Nucleus accumbens (tissue), 56 donors: ENCODE data around the gene CHRNA3.
"Not testable (repeated sequence)": the region's sequence is repeated elsewhere in the genome, so short reads cannot be mapped to it uniquely, and the experiment has no call there.

Experiments used
- DNase-seq, 56 donors: peaks; one replicate each; lab custom pipeline; 2025; lab: John Stamatoyannopoulos, UW

CHRNA3 gene

DNA sequence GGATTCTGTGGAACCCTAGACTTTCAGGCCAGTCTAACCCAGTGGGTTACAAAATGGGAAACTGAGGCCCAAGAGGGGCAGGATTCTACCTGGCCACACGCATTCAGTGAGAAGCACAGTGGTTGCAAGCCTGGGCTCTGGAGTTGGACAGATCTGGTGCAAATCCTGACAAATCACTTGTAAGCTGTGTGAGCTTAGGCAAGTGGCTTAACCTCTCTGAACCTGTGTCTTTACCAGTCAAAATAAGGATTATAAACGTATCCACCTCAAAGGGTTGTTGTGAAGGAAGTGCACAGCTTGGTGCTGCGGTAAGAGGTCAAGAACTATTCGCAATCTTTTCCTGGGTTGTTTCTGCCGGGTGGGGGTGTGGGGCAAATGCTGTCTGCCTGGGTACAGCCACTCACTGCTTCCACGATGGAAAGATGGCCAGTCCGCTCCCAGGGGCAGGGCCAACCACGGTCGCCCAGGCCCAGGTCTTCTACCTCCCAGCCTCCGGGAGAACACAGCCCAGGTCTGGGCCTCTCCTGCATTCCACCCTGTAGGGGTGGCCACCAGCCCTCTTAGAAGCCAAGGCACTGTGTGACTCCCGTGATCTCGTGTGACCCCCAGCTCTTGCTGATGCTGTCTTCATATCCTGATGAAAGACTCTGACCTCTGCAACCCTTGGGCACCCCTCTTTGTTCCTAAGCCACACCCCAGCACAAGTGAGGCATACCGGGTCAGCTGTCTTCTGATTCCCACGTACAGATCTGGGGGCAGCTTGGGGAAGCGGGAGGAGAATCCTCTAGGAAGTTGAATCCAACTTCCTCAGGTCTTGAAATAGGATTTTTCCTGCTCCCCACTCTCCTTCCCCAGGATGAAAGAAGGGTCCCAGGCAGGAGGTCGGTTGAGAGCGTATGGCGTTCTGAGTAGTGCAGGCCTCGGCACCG, 1.5 kb downstream of the CHRNA3 start:
- DNase-seq: no peak

DNA sequence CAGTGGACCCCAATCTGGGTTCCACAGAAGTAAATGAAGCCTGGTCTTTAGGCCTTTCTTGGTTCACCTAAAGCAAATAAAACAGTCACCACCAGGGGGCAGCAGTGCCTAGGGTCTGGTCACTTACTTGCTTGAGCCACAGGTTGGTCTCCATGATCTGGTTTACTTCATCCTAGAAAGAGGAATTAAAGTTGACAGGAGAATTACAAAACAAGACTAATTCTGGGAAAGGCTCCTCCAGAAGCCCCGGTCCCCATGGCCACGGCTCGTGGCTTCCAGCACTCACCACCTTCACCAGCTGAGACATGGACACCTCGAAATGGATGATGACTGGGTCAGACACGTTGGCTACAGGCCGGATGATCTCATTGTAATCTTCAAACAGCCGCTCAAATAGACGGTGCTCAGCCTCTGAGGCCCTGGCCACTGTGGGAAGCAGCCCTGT, 2.3 kb downstream of the CHRNA3 start:
- DNase-seq: peak in 51 of 56 donors; percentile 8 to 93 (median 60)

DNA sequence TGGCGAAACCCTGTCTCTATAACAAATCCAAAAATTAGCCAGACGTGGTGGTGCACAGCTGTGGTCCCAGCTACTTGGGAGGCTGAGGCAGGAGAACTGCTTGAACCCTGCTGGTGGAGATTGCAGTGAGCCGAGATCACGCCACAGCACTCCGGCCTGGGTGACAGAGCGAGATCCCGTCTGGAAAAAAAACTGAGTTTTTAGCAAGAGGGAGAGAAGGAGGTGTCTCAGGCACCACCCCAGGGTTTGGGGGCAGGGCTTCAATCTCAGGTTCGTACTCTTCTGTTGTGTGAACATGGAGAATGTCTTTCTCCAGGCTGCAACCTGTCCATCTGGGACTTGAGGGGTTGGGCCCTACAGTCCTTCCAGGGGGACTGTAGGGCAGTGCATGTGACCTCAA, 2.7 kb downstream of the CHRNA3 start:
- no peak for DNase-seq

DNA sequence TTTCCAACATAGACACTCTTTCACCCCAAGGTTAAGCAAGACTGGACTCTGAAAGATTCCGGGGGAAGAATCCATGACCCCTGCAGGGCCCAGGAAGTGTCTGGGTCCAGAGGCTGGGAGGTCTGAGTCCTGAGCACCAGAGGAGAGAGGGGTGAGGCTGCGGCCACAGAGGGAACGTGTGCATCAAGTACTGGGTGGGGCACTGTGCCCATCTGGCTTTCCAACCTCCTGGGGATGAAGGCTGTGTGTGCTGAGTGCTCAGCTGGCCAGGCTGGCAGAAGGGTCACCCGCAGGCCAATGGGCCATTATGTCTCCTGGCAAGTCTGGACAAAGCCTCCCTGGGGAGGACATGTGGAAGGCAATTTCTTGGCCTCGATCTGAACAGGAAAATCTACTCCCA, 3.3 kb downstream of the CHRNA3 start:
- no peak for DNase-seq

DNA sequence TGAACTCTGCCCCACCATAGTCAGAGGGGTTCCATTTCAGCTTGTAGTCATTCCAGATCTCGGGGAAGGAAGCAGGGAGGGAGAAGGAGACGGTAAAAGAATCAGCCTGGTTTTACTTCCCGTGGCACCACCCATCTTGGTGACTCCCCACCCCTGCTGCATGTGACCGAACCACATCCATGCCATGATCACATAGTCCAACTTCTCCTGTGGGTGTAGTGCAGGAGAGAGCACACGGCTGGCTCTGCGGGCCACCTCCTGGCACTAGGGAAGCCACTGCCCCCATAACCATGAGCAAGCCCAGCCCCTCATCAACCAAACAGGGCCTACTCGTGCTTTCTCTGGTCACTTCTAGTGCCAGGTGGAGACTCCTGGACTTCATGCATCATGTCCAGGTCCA, 3.7 kb downstream of the CHRNA3 start:
- DNase-seq: no peak

DNA sequence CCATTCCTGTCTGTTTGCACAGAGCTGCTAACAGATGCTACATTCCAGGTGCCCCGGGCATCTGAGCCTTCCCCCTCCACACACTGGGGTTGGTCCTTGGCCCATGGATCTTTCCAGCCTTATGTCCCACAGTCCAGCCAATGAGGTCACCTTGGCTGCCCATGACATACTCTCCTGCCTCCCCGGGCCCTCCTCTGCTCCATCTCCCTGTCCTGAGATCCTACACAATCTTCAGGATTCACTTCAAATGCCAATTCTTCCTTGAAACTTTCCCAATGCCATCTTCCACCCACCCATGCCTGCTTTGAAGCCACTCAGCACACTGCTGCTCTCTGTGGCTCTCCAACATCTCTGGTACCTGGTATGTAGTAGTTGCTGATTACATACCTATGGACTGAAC, 4.3 kb downstream of the CHRNA3 start:
- DNase-seq: no peak

DNA sequence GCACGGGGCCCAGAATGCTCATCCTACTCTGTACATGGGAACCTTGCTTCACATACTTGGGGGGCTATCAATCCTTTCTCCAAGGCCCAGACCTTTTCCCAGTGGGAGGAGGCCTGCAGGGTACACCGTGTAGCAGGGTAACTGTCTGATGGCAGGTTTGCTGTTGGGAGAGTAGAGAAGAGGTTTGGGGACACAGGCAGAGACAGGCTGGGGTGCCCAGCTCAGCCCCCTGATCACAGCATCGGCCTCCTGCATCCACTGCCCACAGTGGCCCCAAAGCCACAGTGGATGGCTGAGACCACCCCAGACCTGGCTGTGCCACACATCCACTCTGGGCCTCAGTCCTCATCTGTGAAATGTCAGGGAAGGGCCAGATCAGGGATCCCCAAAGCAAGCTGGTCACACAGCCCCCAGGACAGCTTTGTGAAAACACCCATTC, 5.6 kb downstream of the CHRNA3 start:
- no peak for DNase-seq

DNA sequence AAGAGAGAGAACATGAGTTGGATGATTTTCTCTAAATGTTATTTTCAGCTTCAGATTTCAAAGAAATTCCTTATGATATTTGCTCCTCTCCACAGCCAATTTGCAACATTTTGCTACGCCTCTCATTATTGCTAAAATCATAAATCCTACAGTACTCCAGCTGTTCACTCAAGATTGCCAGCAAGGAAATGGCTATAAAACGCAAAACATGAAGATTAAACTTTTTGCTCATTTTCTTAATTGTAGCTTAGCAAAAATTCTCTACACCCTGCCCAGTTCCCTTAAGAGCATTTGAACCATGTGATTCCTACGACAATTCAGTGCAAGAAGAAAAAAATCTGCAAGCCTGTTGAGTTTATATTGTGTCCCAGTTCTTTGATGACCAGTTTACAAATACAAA, 6.8 kb downstream of the CHRNA3 start:
- no peak for DNase-seq

DNA sequence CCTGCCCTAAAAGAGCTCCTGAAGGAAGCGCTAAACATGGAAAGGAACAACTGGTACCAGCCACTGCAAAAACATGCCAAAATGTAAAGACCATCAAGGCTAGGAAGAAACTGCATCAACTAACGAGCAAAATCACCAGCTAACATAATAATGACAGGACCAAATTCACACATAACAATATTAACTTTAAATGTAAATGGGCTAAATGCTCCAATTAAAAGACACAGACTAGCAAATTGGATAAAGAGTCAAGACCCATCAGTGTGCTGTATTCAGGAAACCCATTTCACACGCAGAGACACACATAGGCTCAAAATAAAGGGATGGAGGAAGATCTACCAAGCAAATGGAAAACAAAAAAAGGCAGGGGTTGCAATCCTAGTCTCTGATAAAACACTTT, 11.2 kb downstream of the CHRNA3 start:
- DNase-seq: not testable (repeated sequence)

DNA sequence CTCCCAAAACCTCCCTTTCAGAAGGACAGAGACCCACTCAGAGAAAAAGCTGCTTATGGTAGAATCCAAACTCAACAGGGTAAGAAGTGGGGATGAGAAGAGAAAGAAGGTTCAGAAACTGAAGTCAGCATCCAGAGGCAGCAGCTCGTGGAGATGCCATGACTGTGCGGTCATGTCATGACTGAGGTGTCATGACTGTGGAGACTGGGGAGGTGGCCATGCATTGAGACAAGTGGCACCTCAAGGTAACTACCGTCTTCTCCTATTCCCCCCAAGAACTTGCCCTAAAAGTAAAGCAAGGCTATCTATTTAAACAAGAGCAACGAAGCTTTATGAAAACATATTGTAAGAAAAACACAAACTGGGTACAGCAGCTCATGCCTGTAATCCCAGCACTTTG, 15.1 kb downstream of the CHRNA3 start:
- no peak for DNase-seq

DNA sequence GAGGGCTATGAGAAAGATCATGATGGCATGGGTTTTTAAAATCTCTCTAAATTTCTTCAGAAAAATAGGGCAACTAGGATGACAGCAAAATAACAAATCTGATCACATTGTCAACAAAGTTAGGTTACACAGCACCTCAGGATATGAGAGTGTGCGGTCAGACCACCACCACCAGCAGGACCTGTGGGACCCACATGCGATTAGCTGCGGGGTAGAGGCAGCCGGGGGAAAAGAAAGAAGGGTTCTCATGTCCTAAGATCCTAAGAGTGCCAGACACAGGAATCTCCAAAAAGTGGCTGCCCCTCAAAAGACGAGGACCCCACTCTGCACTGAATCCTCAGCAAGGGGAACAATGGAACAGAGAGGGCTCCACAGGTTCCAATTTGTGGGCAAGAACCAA, 15.6 kb downstream of the CHRNA3 start:
- DNase-seq: no peak

DNA sequence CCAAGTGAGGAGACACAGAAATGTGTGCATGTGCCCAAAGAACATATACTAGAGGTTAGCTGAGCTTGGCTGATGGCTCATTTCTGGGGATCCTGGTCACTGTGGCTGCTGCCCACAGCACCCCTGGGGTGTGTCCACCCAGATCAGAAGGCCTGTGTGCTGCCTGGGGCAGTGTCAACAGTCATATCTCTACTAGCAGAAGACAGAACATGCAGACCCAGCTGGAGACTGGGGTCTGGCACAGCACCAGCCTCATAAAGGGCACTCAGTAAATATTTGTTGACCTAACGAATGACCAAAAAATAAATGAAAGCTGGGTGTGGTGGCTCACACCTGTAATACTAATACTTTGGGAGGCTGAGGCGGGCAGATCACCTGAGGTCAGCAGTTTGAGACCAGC, 16.4 kb downstream of the CHRNA3 start:
- no peak for DNase-seq

DNA sequence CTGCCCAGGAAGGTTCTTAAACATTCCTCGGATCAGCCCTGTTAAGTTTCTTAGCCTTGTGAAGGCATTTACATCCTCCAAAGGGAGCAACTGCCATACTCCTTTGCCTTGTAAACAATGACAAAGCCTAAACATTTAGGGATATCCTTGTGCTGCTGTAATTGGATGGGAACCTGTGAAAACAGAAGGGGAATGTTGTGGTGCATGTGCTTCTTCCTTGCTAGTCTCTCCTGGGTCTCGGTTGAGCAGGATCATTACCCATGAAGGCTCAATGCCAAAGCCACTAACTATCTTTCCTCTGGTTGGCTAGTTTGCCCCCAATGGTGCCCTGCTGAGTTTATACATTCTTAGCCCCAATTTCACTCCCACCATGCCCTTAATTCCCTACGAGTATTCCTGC, 17.3 kb downstream of the CHRNA3 start:
- DNase-seq: no peak

DNA sequence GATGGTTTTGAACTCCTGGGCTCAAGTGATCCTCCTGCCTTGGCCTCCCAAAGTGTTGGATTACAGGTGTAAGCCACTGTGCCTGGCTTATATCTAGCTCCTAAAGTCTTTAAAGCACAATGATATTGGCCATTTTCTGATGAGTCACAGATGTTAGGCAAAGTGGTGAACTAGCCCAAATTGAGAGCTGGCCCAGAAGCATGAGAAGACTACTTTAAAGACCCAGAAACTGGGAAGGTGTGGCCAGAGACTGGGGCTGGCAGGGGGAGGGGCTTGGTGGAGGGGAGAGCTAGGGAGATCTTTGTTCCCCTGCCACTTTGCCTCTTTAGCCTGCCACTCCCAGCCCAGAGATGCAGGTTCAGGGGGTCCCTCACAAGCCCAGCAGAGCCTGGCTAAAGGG, 21.6 kb downstream of the CHRNA3 start:
- DNase-seq: no peak

DNA sequence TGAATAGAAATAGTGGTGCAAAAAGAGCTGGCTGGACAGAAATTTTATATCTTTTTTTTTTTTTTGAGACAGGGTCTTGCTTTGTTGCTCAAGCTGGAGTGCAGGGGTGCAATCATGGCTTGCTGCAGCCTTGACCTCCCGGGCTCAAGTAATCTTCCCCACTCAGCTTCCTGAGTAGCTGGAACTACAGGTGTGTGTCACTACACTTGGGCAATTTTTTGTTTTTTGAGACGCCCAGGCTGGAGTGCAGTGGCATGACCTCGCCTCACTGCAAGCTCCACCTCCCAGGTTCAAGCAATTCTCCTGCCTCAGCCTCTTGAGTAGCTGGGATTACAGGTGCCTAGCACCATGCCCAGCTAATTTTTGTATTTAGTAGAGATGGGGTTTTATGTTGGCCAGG, 22.4 kb downstream of the CHRNA3 start:
- DNase-seq: no peak

DNA sequence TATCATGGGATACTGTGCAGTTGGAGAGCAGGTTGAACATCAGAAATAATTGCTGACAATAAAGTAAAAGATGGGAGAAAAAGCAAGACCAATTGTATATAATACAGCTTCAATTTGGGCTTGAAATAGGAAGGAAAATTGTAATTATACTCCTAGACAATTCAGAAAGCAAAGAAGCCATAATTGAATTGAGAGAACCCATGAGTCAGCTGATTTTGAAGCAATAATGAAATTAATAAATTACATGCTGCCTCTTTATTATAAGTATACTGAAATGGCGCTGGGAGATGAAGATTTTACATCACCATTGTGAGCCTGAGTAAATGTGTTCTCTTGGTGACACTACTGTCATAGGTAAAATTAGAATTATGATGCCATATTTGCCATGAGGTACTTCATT, 23.2 kb downstream of the CHRNA3 start:
- DNase-seq: no peak

DNA sequence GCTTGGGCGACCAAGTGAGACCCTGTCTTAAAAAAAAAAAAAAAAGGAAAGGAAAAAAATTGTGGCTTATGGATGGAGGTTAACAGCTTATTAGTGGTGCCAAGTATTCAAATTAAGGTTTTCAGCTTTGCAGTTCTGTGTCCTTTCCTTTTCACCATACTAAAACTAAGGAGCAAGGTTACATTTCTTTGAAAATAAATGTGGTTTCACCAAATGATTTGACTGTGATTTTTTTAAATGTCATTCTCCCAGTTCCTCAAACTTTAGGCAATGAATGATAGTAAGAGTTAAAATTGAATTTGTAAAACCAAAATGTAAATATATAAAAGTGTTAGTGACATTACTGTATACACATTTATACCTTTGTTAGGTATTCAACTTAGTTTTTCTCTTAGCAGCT, 45.9 kb downstream of the CHRNA3 start:
- no peak for DNase-seq

DNA sequence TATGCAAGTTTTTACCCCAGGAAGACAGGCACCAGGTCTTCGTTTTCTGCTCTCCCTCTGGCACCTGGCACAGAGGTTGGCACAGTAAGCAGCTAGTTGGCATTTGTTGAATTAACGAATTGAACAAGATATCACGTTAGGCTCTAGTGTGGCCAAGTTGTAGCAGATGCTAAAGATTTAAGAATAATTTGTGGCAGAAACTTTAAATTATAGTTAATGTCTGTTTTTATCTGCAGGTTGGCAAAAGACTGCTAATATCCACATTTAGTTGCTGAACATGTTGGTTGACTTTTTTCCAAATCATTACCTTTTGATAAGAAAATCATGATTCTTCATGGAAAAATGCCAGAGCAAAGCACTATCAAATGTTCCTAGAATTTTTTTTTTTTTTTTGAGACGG, 47.4 kb downstream of the CHRNA3 start:
- no peak for DNase-seq

DNA sequence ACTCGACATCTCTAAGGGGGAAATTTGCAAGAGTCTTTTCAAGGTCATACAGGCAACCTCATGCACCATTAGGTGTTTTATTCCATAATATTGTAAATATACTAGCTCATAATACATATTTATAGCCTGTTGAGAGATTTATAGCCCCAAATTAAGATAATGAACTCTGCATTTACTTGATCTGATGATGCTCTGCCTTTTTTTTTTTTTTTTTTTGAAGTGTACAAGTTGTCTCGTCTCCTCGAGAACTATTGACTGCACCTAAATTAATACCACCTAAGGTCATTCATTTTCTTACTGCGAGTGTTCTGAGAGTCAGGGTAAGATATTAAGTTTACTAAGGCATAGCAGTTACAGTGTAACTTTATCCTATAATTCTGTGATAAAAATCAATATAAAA, 49.4 kb downstream of the CHRNA3 start:
- DNase-seq: no peak

DNA sequence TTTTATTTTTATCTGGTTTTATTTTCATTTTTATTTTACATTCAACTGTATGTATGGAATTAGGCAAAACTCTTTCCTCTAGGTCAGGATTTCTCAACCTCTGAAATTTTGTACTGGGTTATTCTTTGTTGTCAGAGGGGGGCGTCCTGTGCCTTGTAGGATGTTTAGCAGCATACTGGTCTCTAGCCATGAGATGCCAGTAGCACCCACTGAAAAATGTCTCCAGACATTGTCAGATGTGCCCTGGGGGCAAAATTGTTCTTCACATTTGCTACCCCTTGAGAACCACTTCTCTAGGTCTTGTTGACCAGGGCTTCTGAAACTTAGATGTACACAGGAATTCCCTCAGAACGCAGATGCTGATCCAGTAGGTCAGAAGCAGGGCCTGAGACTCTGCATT, 50.1 kb downstream of the CHRNA3 start:
- no peak for DNase-seq

DNA sequence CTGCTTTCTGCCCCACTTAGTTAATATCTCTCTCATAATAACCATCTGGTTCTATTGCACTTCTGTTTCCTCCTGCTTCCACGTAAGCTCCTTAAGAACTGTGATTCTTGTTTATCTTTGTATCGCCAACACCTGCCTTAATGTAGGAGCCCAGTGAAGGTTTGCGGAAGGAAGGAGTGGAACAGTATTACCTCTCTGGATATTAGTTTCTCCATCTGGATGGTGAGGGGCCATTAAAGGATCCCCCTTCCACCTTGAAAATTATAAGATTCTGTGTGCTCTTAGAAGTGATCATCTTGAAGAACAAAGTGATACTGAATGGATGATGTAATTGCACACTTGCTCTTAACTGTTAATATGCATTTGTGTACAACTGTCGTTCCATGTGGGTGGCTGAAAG, 53.3 kb downstream of the CHRNA3 start:
- no peak for DNase-seq

DNA sequence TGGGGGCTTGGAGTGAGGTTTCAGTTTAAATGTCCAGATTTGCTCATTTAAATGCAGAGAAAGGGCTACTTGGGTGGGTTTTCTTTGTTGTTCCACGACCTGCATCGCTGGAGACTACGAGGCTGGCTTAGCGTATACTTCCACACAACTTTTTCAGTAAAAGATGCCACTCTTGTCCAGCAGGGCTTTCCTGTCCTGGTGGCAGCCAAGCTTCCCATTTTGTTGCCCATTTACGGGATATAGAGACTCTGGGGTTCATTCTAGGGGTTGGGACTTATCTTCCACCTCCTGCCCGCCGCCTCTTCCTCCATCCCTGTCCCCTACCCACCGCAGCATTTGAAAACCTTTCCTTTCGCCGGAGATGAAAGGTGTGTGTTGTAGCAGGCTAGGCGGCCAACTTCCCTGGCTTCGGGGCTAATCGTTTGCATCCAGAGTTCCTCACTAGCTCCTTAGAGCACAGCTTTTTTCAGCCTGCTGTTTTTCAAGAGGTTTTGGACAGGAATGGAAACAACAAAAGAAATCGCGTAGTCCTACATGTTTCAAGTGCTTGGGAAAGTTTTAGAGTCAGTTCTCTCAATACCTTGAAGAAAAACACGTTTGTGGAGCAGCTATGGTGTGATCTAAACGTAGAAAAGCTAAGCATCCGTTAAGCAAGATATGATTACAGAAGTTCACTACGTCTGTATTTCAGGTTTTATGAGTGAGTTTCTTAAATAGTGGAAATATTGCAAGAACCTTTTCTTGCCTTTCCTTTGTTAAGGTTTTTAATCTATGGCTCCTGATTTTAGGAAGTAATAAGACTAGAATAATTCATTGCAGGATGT, 54.6 kb downstream of the CHRNA3 start:
- DNase-seq: no peak
